ENCODE measurements around the gene ALOXE3.

Gene ALOXE3

GRCh38 chr17:8117980-8118768 is at the start of gene ALOXE3:
TSS of gene ALOXE3 (minus strand) at chr17:8118514. CDS start at chr17:8117990, 524 bp downstream.
- no peak for DNase-seq

- no peak for DNase-seq
These were observed 49.2 kb upstream of the ALOXE3 start for GRCh38 chr17:8167526-8167925.

- DNase-seq: no peak
These were observed 48.4 kb upstream of the ALOXE3 start for GRCh38 chr17:8166731-8167130.

- no peak for DNase-seq
These were observed 46.5 kb upstream of the ALOXE3 start for GRCh38 chr17:8164815-8165131.

GRCh38 chr17:8163978-8164814 is 45.9 kb upstream of the ALOXE3 start:
- DNase-seq: no peak

GRCh38 chr17:8162997-8163977 is 45.0 kb upstream of the ALOXE3 start:
- DNase-seq: no peak

- peak; percentile 19 to 38 for DNase-seq
These were observed 44.1 kb upstream of the ALOXE3 start, which contains the start of gene VAMP2 for GRCh38 chr17:8162233-8162996. TSS of gene VAMP2 (minus strand) at chr17:8162948. CDS start at chr17:8162879, 69 bp downstream.

- no peak for DNase-seq
These were observed 43.2 kb upstream of the ALOXE3 start for GRCh38 chr17:8161289-8162232.

- DNase-seq: no peak
These were observed 42.5 kb upstream of the ALOXE3 start for GRCh38 chr17:8160741-8161221.

- DNase-seq: no peak
These were observed 41.9 kb upstream of the ALOXE3 start for GRCh38 chr17:8160224-8160577.

GRCh38 chr17:8159459-8160223 is 41.3 kb upstream of the ALOXE3 start:
- no peak for DNase-seq

- DNase-seq: no peak
These were observed 40.7 kb upstream of the ALOXE3 start for GRCh38 chr17:8159032-8159400.

GRCh38 chr17:8158267-8159031 is 40.1 kb upstream of the ALOXE3 start:
- peak; percentile 47 to 48 for DNase-seq

- DNase-seq: peak; percentile 98 to 99
These were observed 38.1 kb upstream of the ALOXE3 start for GRCh38 chr17:8156246-8156992.

- DNase-seq: no peak
These were observed 37.6 kb upstream of the ALOXE3 start for GRCh38 chr17:8155996-8156245.

- DNase-seq: no peak
These were observed 37.1 kb upstream of the ALOXE3 start for GRCh38 chr17:8155231-8155995.

GRCh38 chr17:8154608-8155155 is 36.4 kb upstream of the ALOXE3 start:
- DNase-seq: no peak
